Measurements from ENCODE around the gene DOCK4.

- TF ChIP-seq, protein P1, sequence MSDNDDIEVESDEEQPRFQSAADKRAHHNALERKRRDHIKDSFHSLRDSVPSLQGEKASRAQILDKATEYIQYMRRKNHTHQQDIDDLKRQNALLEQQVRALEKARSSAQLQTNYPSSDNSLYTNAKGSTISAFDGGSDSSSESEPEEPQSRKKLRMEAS (IDR thresholded peaks at IDR 0.05), result no peak
- TF ChIP-seq EP300 (IDR thresholded peaks at IDR 0.05; ENCODE audit: borderline replicate concordance), result no peak
- TF ChIP-seq RAD21 (IDR thresholded peaks at IDR 0.05; ENCODE audit: low read depth), result no peak
- TF ChIP-seq YY1 (IDR thresholded peaks at IDR 0.05; ENCODE audit: low read depth), result no peak
- TF ChIP-seq TAF1 (IDR thresholded peaks at IDR 0.05; ENCODE audit: low read depth), result no peak
- TF ChIP-seq REST (IDR thresholded peaks at IDR 0.05; ENCODE audit: low read depth), result no peak
- no peak for TF ChIP-seq CEBPB (IDR thresholded peaks at IDR 0.05)
- TF ChIP-seq CREB1 (IDR thresholded peaks at IDR 0.05; ENCODE audit: low read depth), result no peak
- TF ChIP-seq NFIC (IDR thresholded peaks at IDR 0.05), result no peak
- TF ChIP-seq TCF12 (IDR thresholded peaks at IDR 0.05; ENCODE audit: low read depth), result no peak
Measured at GRCh38 chr7:111893190-111893589, 313.0 kb downstream of the DOCK4 start.
